ENCODE data around the gene MGA.

MGA gene

GRCh38 chr15:41774882-41775417 lies 114.7 kb downstream of the MGA start:
- Mint-ChIP-seq H3K27ac (peak overlapping the region; percentile 96), H3K36me3 (ENCODE audit: low read depth) (peaks cover 14% of the 10 kb centered on the region), H3K4me1 (ENCODE audit: low read depth) (peaks cover 66% of the 10 kb centered on the region), H3K4me3 (peak overlapping the region; percentile 90), H3K27me3 (no peaks in the 10 kb centered on the region), H3K9me3 (no peaks in the 10 kb centered on the region)
- DNase-seq = no peak

- H3K27ac Mint-ChIP-seq = peak overlapping the region; percentile 96
Observed at GRCh38 chr15:41775651-41776050, 115.4 kb downstream of the MGA start.

GRCh38 chr15:41777421-41777973 lies 117.3 kb downstream of the MGA start:
- peak overlapping the region; percentile 29 for H3K4me3 Mint-ChIP-seq
- peaks cover 75% of the 10 kb centered on the region for H3K4me1 Mint-ChIP-seq (ENCODE audit: low read depth)
- H3K9me3 Mint-ChIP-seq = no peaks in the 10 kb centered on the region
- no peak for DNase-seq
- no peaks in the 10 kb centered on the region for H3K27me3 Mint-ChIP-seq
- H3K36me3 Mint-ChIP-seq (ENCODE audit: low read depth) = peaks cover 16% of the 10 kb centered on the region
- peak overlapping the region; percentile 72 for H3K27ac Mint-ChIP-seq

More at GRCh38 chr15:41775651-41776050, 115.4 kb downstream of the MGA start:
- peaks cover 13% of the 10 kb centered on the region for H3K36me3 Mint-ChIP-seq (ENCODE audit: low read depth)
- H3K4me3 Mint-ChIP-seq = peak overlapping the region; percentile 90
- H3K27me3 Mint-ChIP-seq = no peaks in the 10 kb centered on the region
- peaks cover 73% of the 10 kb centered on the region for H3K4me1 Mint-ChIP-seq (ENCODE audit: low read depth)
- no peaks in the 10 kb centered on the region for H3K9me3 Mint-ChIP-seq
- DNase-seq = no peak

GRCh38 chr15:41778521-41778920 lies 118.3 kb downstream of the MGA start:
- Mint-ChIP-seq H3K27me3 (no peaks in the 10 kb centered on the region), H3K9me3 (no peaks in the 10 kb centered on the region), H3K4me1 (ENCODE audit: low read depth) (peaks cover 68% of the 10 kb centered on the region), H3K27ac (no peak overlapping the region), H3K4me3 (no peak overlapping the region), H3K36me3 (ENCODE audit: low read depth) (peaks cover 20% of the 10 kb centered on the region)
- DNase-seq = no peak

GRCh38 chr15:41779662-41780157 lies 119.5 kb downstream of the MGA start:
- H3K4me1 Mint-ChIP-seq (ENCODE audit: low read depth) = peaks cover 67% of the 10 kb centered on the region

DNA sequence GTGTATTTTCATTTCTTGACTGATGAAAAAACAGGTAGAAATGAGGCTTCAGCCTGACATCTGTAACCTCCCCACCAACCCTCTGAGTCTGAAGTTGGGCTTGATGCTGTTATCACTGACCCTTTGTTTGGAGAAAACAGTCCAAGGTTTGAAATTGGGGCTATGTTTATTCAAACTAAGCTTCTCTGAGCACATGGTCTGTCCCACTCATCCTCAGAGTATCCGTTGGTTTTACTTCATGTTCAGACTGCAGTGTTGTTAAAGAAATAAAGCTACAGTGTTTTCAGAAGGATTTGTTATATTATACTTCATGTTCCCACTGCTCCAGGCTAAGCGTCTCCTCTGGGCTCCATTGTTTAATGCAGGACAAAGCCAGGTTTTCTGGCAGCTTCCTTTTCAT lies 120.1 kb downstream of the MGA start:
- Mint-ChIP-seq H3K4me1 (ENCODE audit: low read depth) (peaks cover 64% of the 10 kb centered on the region), H3K27ac (peak overlapping the region; percentile 77), H3K27me3 (no peaks in the 10 kb centered on the region), H3K9me3 (no peaks in the 10 kb centered on the region), H3K36me3 (ENCODE audit: low read depth) (peaks cover 22% of the 10 kb centered on the region), H3K4me3 (no peak overlapping the region)
- no peak for DNase-seq

More at GRCh38 chr15:41779662-41780157, 119.5 kb downstream of the MGA start:
- no peaks in the 10 kb centered on the region for H3K9me3 Mint-ChIP-seq
- H3K27ac Mint-ChIP-seq = peak overlapping the region; percentile 77
- H3K4me3 Mint-ChIP-seq = no peak overlapping the region
- H3K36me3 Mint-ChIP-seq (ENCODE audit: low read depth) = peaks cover 22% of the 10 kb centered on the region
- H3K27me3 Mint-ChIP-seq = no peaks in the 10 kb centered on the region
- DNase-seq = no peak

DNA sequence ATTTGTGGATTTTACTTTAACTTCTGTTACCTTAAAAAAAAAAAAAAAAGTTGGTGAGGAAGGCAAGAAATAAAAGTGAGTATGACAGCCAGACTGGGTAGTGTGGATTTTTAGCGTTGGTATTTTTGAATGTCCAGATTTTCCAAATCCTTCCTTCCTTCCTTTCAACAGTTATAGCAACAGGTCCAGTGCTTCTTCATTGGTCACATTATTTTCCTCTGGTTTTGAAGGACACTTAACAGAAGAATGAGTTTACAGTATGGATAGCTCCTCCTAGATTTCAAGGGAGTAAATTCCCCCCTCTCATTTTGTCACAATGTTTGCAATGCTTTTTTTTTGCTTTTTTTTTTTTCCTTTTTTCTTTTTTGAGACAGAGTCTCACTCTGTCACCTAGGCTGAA lies 120.5 kb downstream of the MGA start:
- no peaks in the 10 kb centered on the region for H3K27me3 Mint-ChIP-seq
- no peak overlapping the region for H3K27ac Mint-ChIP-seq
- H3K36me3 Mint-ChIP-seq (ENCODE audit: low read depth) = peaks cover 22% of the 10 kb centered on the region
- no peaks in the 10 kb centered on the region for H3K9me3 Mint-ChIP-seq
- DNase-seq = no peak
- no peak overlapping the region for H3K4me3 Mint-ChIP-seq
- H3K4me1 Mint-ChIP-seq (ENCODE audit: low read depth) = peaks cover 60% of the 10 kb centered on the region

DNA sequence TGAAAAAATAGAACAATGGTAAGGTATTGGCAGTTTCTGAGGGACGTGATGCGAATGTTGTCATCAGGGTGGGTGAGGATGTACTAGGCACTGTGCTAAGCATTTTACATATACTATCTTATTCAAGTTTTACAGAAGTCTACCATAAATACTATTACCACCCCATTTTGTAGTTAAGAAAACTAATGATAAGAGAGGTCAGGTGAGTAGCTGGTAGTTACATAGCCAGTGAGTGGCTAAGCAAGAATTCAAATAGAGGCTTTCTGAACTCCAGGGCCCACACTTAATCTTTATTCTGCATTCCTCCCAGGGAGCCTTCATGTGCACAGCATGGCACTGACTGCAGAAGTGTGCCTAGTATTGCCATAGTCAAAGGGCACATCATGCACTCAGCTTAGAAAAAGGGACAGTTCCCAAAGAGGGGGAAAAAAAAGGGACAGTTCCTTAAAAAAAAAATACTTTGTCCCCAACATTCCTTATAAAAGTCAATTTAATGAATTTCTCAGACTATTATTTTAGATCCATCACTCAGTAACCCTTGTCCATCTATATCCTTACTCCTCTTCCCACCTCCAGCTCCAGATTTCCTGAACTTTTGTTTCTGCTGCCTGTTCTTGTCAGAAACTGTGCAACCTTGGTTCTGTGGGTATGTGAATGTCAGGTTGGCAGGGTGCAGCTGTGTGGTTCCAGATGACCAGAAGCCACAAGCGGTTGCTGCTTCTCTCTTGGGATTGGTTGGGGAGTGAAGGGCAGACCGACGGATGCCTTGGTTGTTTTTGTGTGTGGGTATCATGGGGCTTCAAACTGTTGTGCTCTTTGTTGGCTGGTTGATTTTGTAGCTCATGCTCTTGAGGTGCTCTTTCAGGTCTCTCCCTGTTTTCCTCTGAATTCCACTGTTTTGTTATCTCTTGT lies 122.4 kb downstream of the MGA start:
- Mint-ChIP-seq H3K27ac (no peak overlapping the region), H3K4me3 (no peak overlapping the region), H3K36me3 (ENCODE audit: low read depth) (peaks cover 22% of the 10 kb centered on the region), H3K27me3 (no peaks in the 10 kb centered on the region), H3K9me3 (no peaks in the 10 kb centered on the region), H3K4me1 (ENCODE audit: low read depth) (peaks cover 41% of the 10 kb centered on the region)
- DNase-seq = no peak

DNA sequence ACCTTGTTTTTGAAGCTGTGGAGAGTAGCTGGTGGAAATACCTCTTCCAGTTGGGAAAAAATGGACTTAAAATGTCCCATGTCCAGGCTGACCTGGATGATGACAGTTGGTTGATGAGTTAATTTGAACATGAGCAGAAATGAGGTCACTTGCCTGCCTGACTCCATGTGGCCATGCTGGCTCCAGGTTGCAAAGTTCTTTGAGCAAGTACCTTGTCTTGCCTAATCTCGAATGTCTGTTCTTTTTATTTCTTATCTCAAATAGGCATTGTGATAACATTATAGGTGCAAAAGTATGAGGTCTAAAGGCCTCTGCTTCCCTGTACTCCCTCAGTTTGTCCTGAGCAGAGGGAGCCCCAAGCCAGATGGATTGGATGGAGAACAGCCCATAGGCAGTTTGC lies 123.1 kb downstream of the MGA start:
- no peaks in the 10 kb centered on the region for H3K27me3 Mint-ChIP-seq
- DNase-seq = no peak
- no peak overlapping the region for H3K27ac Mint-ChIP-seq
- no peaks in the 10 kb centered on the region for H3K9me3 Mint-ChIP-seq
- H3K4me3 Mint-ChIP-seq = no peak overlapping the region
- peaks cover 36% of the 10 kb centered on the region for H3K4me1 Mint-ChIP-seq (ENCODE audit: low read depth)
- peaks cover 22% of the 10 kb centered on the region for H3K36me3 Mint-ChIP-seq (ENCODE audit: low read depth)

DNA sequence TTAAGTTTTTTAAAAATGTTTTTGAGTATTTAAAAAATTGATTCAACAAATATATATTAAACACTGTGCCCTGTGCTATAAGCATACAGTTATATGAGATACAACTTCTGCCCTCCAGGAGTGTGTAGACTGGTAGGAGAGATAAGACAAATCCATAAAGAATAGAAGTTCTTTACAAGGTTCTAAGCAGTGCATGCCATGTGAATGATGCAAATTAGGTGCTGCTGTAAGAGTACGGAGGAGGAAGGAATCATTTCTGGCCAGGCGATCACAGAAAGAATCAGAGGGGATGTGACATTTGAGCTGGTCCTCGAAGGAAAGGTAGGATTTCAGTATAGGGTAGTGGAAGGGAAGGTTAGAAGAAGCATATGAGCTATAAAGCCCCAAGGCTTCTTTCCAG lies 128.1 kb downstream of the MGA start:
- Mint-ChIP-seq H3K9me3 (no peaks in the 10 kb centered on the region), H3K27me3 (no peaks in the 10 kb centered on the region), H3K4me3 (no peak overlapping the region), H3K36me3 (ENCODE audit: low read depth) (peaks cover 6% of the 10 kb centered on the region), H3K27ac (no peak overlapping the region), H3K4me1 (ENCODE audit: low read depth) (peaks cover 45% of the 10 kb centered on the region)
- no peak for DNase-seq

DNA sequence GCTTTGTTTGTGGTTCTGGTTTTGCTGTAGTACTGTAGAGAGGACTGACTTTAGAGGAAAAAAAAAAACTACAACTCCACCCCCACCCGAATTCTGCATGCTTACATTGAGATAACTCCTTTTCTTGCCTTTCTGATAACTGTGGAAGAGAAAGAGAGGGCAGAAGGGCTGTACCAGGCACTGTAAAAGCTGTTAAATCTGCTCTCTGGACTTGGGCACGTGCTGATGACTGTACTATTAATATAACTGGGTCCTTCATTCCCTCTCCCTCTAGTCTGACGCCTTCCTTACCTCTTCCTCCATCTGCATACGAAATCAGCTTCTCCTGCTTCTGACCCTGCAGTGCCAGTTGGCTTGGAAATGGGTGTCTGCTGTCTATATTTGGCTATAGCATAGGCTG lies 129.0 kb downstream of the MGA start:
- no peak for DNase-seq
- Mint-ChIP-seq H3K36me3 (ENCODE audit: low read depth) (no peaks in the 10 kb centered on the region), H3K4me1 (ENCODE audit: low read depth) (peaks cover 43% of the 10 kb centered on the region), H3K27me3 (no peaks in the 10 kb centered on the region), H3K27ac (no peak overlapping the region), H3K4me3 (no peak overlapping the region), H3K9me3 (no peaks in the 10 kb centered on the region)

- Mint-ChIP-seq H3K9me3 (no peaks in the 10 kb centered on the region), H3K4me1 (ENCODE audit: low read depth) (peaks cover 44% of the 10 kb centered on the region)
Observed at GRCh38 chr15:41789662-41790061, 129.5 kb downstream of the MGA start.

DNA sequence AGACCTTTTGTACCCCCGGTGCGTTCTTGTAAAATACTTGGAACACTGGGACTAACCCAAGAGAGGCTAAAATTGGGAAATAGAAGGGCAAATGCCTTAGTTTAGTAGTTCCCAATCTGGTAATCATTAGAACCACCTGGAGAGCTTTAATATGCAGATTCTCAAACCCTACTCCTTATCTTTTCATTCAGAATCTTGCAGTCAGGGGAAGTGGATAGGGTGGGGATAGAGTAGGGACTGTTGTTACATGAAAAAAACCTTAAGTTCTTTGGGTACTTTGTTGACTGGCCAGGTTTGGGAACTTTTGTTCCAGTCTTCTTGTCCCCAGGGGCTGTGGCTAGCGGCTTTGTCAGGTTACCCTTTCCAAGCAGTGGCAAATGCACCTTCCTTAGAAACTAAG lies 130.0 kb downstream of the MGA start:
- no peaks in the 10 kb centered on the region for H3K27me3 Mint-ChIP-seq
- no peaks in the 10 kb centered on the region for H3K9me3 Mint-ChIP-seq
- no peak overlapping the region for H3K27ac Mint-ChIP-seq
- H3K4me1 Mint-ChIP-seq (ENCODE audit: low read depth) = peaks cover 46% of the 10 kb centered on the region
- no peaks in the 10 kb centered on the region for H3K36me3 Mint-ChIP-seq (ENCODE audit: low read depth)
- H3K4me3 Mint-ChIP-seq = no peak overlapping the region
- DNase-seq = no peak

More at GRCh38 chr15:41789662-41790061, 129.5 kb downstream of the MGA start:
- Mint-ChIP-seq H3K36me3 (ENCODE audit: low read depth) (no peaks in the 10 kb centered on the region), H3K27ac (no peak overlapping the region), H3K4me3 (no peak overlapping the region), H3K27me3 (no peaks in the 10 kb centered on the region)
- DNase-seq = no peak

GRCh38 chr15:41790756-41791546 lies 130.7 kb downstream of the MGA start:
- Mint-ChIP-seq H3K27me3 (no peaks in the 10 kb centered on the region), H3K9me3 (no peaks in the 10 kb centered on the region), H3K4me3 (no peak overlapping the region), H3K4me1 (ENCODE audit: low read depth) (peaks cover 49% of the 10 kb centered on the region), H3K27ac (peak overlapping the region; percentile 51), H3K36me3 (ENCODE audit: low read depth) (no peaks in the 10 kb centered on the region)
- DNase-seq = no peak

All from activated T-cell treated with anti-CD3 and anti-CD28 coated beads, Interleukin-2, amount 50 U/mL, for 24 hours (primary cell).